Loucy (cell line): ENCODE data around the gene POLRMT.

Experiments used
- H2AFZ ChIP-seq: fragments of 200-600 bp; sonication (generic); 2 replicates; pipeline ENCODE4 v1.6.0; 2016; ENCODE audit warnings: antibody characterized with exemption, mild to moderate bottlenecking, low read length, moderate library complexity
- H3F3A ChIP-seq: fragments of 200-600 bp; 2 replicates; pipeline ENCODE4 v1.6.0; 2016; ENCODE audit warnings: antibody characterized with exemption, low read depth, mild to moderate bottlenecking
- H3K27me3 ChIP-seq: fragments of 200-600 bp; sonication (generic); 2 replicates; pipeline ENCODE4 v1.6.1; 2014; ENCODE audit warnings: low read length, mild to moderate bottlenecking; ENCODE audit not compliant: insufficient read depth, poor library complexity, severe bottlenecking
- H3K36me3 ChIP-seq: fragments of 200-600 bp; sonication (generic); 2 replicates; pipeline ENCODE4 v1.6.1; 2016; ENCODE audit warnings: low read length; ENCODE audit not compliant: insufficient read depth
- H3K4me1 ChIP-seq: fragments of 200-600 bp; sonication (generic); 2 replicates; pipeline ENCODE4 v1.5.1; 2014; ENCODE audit warnings: low read length, mild to moderate bottlenecking; ENCODE audit not compliant: insufficient read depth, poor library complexity, severe bottlenecking
- H3K4me2 ChIP-seq: fragments of 200-600 bp; sonication (generic); 2 replicates; pipeline ENCODE4 v1.6.0; 2014; ENCODE audit warnings: antibody characterized with exemption, low read length, low read depth, mild to moderate bottlenecking; ENCODE audit not compliant: poor library complexity, severe bottlenecking
- H3K4me3 ChIP-seq: fragments of 200-600 bp; sonication (generic); 2 replicates; pipeline ENCODE4 v1.5.1; 2014; ENCODE audit warnings: low read length, mild to moderate bottlenecking, mixed read lengths; ENCODE audit not compliant: poor library complexity, severe bottlenecking
- H3K79me2 ChIP-seq: fragments of 200-600 bp; sonication (generic); 2 replicates; pipeline ENCODE4 v1.6.1; 2014; ENCODE audit warnings: low read length; ENCODE audit not compliant: insufficient read depth
- H3K9ac ChIP-seq: fragments of 200-600 bp; sonication (generic); 2 replicates; pipeline ENCODE4 v1.6.0; 2014; ENCODE audit warnings: mild to moderate bottlenecking, low read depth, low read length, moderate library complexity; ENCODE audit not compliant: poor library complexity, severe bottlenecking
- H3K9me2 ChIP-seq: fragments of 200-600 bp; sonication (generic); replicated peaks from 2 replicates; pipeline ENCODE4 v1.6.1; 2016; ENCODE audit warnings: low read depth, low read length, mixed read lengths
- H3K9me3 ChIP-seq: fragments of 200-600 bp; sonication (generic); 2 replicates; pipeline ENCODE4 v1.6.1; 2014; ENCODE audit warnings: mild to moderate bottlenecking, antibody characterized with exemption, low read length, low read depth; ENCODE audit not compliant: insufficient read depth
- H4K20me1 ChIP-seq: fragments of 200-600 bp; sonication (generic); 2 replicates; pipeline ENCODE4 v1.6.0; 2014; ENCODE audit warnings: antibody characterized with exemption, low read length, mild to moderate bottlenecking; ENCODE audit not compliant: insufficient read depth, poor library complexity, severe bottlenecking
- CTCF ChIP-seq: fragments of 200-600 bp; sonication (generic); conservative IDR thresholded peaks from 2 replicates; pipeline ENCODE4 v1.5.1; 2014; ENCODE audit warnings: mild to moderate bottlenecking, antibody characterized with exemption, low read length
- EZH2phosphoT487 ChIP-seq: fragments of 200-600 bp; IDR thresholded peaks from 2 replicates; pipeline ENCODE4 v1.6.1; 2018; ENCODE audit warnings: antibody characterized with exemption, mild to moderate bottlenecking, moderate library complexity, borderline replicate concordance

The POLRMT gene

GRCh38 chr19:597406-598315, 35.7 kb downstream of the POLRMT start:
- Histone ChIP-seq H2AFZ (no peak overlapping the region), H3K79me2 (no peaks in the 10 kb centered on the region), H4K20me1 (no peaks in the 10 kb centered on the region), H3K36me3 (no peaks in the 10 kb centered on the region), H3K4me2 (no peak overlapping the region), H3K9ac (no peak overlapping the region), H3K4me3 (no peak overlapping the region), H3K9me2 (no peaks in the 10 kb centered on the region), H3K9me3 (no peaks in the 10 kb centered on the region), H3F3A (no peaks in the 10 kb centered on the region), H3K4me1 (no peaks in the 10 kb centered on the region), H3K27me3 (no peaks in the 10 kb centered on the region)
- TF ChIP-seq CTCF (no peak), EZH2phosphoT487 (no peak)

GRCh38 chr19:596263-596655, 37.1 kb downstream of the POLRMT start:
- Histone ChIP-seq H3K4me2 (no peak overlapping the region), H3K9ac (no peak overlapping the region), H3K9me3 (no peaks in the 10 kb centered on the region), H4K20me1 (no peaks in the 10 kb centered on the region), H3K36me3 (no peaks in the 10 kb centered on the region), H3K4me3 (no peak overlapping the region), H3K79me2 (no peaks in the 10 kb centered on the region), H3K9me2 (no peaks in the 10 kb centered on the region), H3K4me1 (no peaks in the 10 kb centered on the region), H3K27me3 (no peaks in the 10 kb centered on the region), H2AFZ (no peak overlapping the region), H3F3A (no peaks in the 10 kb centered on the region)
- TF ChIP-seq CTCF, result no peak
- no peak for TF ChIP-seq EZH2phosphoT487

- no peaks in the 10 kb centered on the region for H4K20me1 ChIP-seq
- no peaks in the 10 kb centered on the region for H3K79me2 ChIP-seq
- no peak overlapping the region for H3K9ac ChIP-seq
- no peaks in the 10 kb centered on the region for H3K9me2 ChIP-seq
- H3K36me3 ChIP-seq, result no peaks in the 10 kb centered on the region
- no peaks in the 10 kb centered on the region for H3K9me3 ChIP-seq
- H3K4me2 ChIP-seq, result no peak overlapping the region
- H3F3A ChIP-seq, result no peaks in the 10 kb centered on the region
- no peak overlapping the region for H3K4me3 ChIP-seq
- no peaks in the 10 kb centered on the region for H3K4me1 ChIP-seq
- no peak overlapping the region for H2AFZ ChIP-seq
- TF ChIP-seq CTCF, result no peak
- TF ChIP-seq EZH2phosphoT487, result no peak
- H3K27me3 ChIP-seq, result no peaks in the 10 kb centered on the region
Observed at GRCh38 chr19:595326-596262, 37.7 kb downstream of the POLRMT start.
